HG03521 (cell line): ENCODE results near the gene COPS8.

Source experiments
- ATAC-seq: cut with Tn5 transposase; IDR thresholded peaks from one replicate; pipeline ENCODE4 v1.9.1; 2021; ENCODE audit warnings: mild to moderate bottlenecking, moderate library complexity; ENCODE audit not compliant: unreplicated experiment

The COPS8 gene

GRCh38 chr2:237085248-237086221 lies at the start of gene COPS8:
Gene COPS8 (plus strand): TSS chr2:237085889. CDS start chr2:237085965, 76 bp downstream.
- ATAC-seq: peak; percentile 97

GRCh38 chr2:237039301-237040031 lies 46.2 kb upstream of the COPS8 start:
- ATAC-seq: no peak

- no peak for ATAC-seq
These were observed 44.5 kb upstream of the COPS8 start for GRCh38 chr2:237041231-237041630.

GRCh38 chr2:237042101-237042500 lies 43.6 kb upstream of the COPS8 start:
- no peak for ATAC-seq

- ATAC-seq: no peak
These were observed 41.8 kb upstream of the COPS8 start for GRCh38 chr2:237043866-237044265.

- no peak for ATAC-seq
These were observed 41.4 kb upstream of the COPS8 start for GRCh38 chr2:237044281-237044680.

GRCh38 chr2:237045449-237045848 lies 40.2 kb upstream of the COPS8 start:
- ATAC-seq: no peak

GRCh38 chr2:237048595-237048994 lies 37.1 kb upstream of the COPS8 start:
- no peak for ATAC-seq

GRCh38 chr2:237051861-237052260 lies 33.8 kb upstream of the COPS8 start:
- no peak for ATAC-seq

GRCh38 chr2:237053066-237053465 lies 32.6 kb upstream of the COPS8 start:
- no peak for ATAC-seq

- ATAC-seq: no peak
These were observed 30.1 kb upstream of the COPS8 start for GRCh38 chr2:237055386-237056100.

GRCh38 chr2:237056287-237056875 lies 29.3 kb upstream of the COPS8 start:
- ATAC-seq: no peak

- ATAC-seq: no peak
These were observed 28.6 kb upstream of the COPS8 start for GRCh38 chr2:237057107-237057506.

- peak; percentile 78 for ATAC-seq
These were observed 27.8 kb upstream of the COPS8 start for GRCh38 chr2:237057893-237058300.

GRCh38 chr2:237058423-237058822 lies 27.3 kb upstream of the COPS8 start:
- ATAC-seq: no peak

- ATAC-seq: peak; percentile 69
These were observed 26.4 kb upstream of the COPS8 start for GRCh38 chr2:237059155-237059875.

GRCh38 chr2:237060534-237061312 lies 25.0 kb upstream of the COPS8 start:
- ATAC-seq: no peak

- ATAC-seq: no peak
These were observed 24.3 kb upstream of the COPS8 start for GRCh38 chr2:237061356-237061755.

GRCh38 chr2:237062585-237062984 lies 23.1 kb upstream of the COPS8 start:
- no peak for ATAC-seq
